PC-3 (cell line): Measurements from ENCODE around the gene RPL39L.

Experiments used
- CTCF ChIP-seq: fragments of 300-600 bp; sonication (generic); conservative IDR thresholded peaks from 2 replicates; pipeline ENCODE4 v1.5.1; 2017; ENCODE audit warnings: antibody characterized with exemption, low read depth, mild to moderate bottlenecking, low read length
- EZH2 ChIP-seq: fragments of 300-600 bp; sonication (generic); IDR thresholded peaks from one replicate; pipeline ENCODE4 v1.6.1; 2017; ENCODE audit warnings: antibody characterized with exemption, mild to moderate bottlenecking, low read length; ENCODE audit not compliant: unreplicated experiment

- TF ChIP-seq CTCF: no peak
- no peak for TF ChIP-seq EZH2
These were observed 13.8 kb downstream of the RPL39L start for GRCh38 chr3:187125319-187126031.
